Heart left ventricle (tissue), 16 donors: ENCODE measurements around the gene RNF34. TPM values are rescaled to one million over a fixed set of nuclear protein-coding genes. Genes with fewer than 3 reads are reported as not detected.

ENCODE experiments used
- ATAC-seq, 4 donors: fragments of 200-7000 bp; cut with Tn5 transposase; one replicate each; pipeline ENCODE4 v1.9.1; 2020 to 2022; ENCODE audit warnings: moderate library complexity in 4 of 4, mild to moderate bottlenecking in 3 of 4, moderate number of reproducible peaks in 1 of 4
- DNase-seq, 5 donors: peaks; one replicate each; pipeline ENCODE4 v3.0.0-alpha.2; 2020
- H3K27ac ChIP-seq, 12 donors: fragments of 200-600 bp; sonication (generic) in 4 of 12; one replicate each; pipeline versions ENCODE4 v1.5.0 to v1.8.0; 2016 to 2022; ENCODE audit warnings: mild to moderate bottlenecking in 2 of 12
- H3K27me3 ChIP-seq, 9 donors: fragments of 200-600 bp; sonication (generic) in 2 of 9; one replicate each; pipeline versions ENCODE4 v1.5.1 to v1.8.0; 2016 to 2022; ENCODE audit warnings: mild to moderate bottlenecking in 3 of 9
- H3K36me3 ChIP-seq, 9 donors: fragments of 200-600 bp; sonication (generic) in 2 of 9; one replicate each; pipeline versions ENCODE4 v1.5.0 to v1.8.0; 2018 to 2022; ENCODE audit warnings: mild to moderate bottlenecking in 2 of 9
- H3K4me1 ChIP-seq, 12 donors: fragments of 200-600 bp; sonication (generic) in 4 of 12; one replicate each; pipeline versions ENCODE4 v1.5.0 to v1.8.0; 2016 to 2022; ENCODE audit warnings: mild to moderate bottlenecking in 3 of 12
- H3K4me3 ChIP-seq, 12 donors: fragments of 200-600 bp; sonication (generic) in 4 of 12; one replicate each; pipeline versions ENCODE4 v1.5.0 to v1.8.0; 2017 to 2022; ENCODE audit warnings: mild to moderate bottlenecking in 9 of 12, moderate library complexity in 4 of 12
- H3K9me3 ChIP-seq, 12 donors: fragments of 200-600 bp; sonication (generic) in 4 of 12; one replicate each; pipeline versions ENCODE4 v1.5.0 to v1.8.0; 2016 to 2022; ENCODE audit warnings: mild to moderate bottlenecking in 1 of 12
- POLR2A ChIP-seq, 2 donors: fragments of 450-650 bp; IDR thresholded peaks; one replicate each; pipeline ENCODE4 v1.6.1; 2017; ENCODE audit warnings: antibody characterized with exemption in 2 of 2, mild to moderate bottlenecking in 2 of 2, moderate library complexity in 2 of 2
- WGBS, 4 donors: extraction: QIAGEN DNeasy Blood & Tissue Kit in 2 of 4; methylation state at CpG; one replicate each; pipeline versions ENCODE4 v1.1.5 to v1.1.7; 2013 to 2018; 5-methylcytosine and 5-hydroxymethylcytosine counted together
- intact Hi-C, 10 donors: fragments of 100-400 bp; cut with DNase I; formaldehyde crosslinking; loops; one replicate each; pipeline versions ENCODE4 v1.11.1 to v1.14.2; 2022
- polyA plus RNA-seq, 2 donors: library from polyadenylated mRNA; stranded (reverse); fragments of 200-250 nt; gene quantifications; one replicate each; pipeline ENCODE4 v1.2.3, GENCODE V29; 2013
- total RNA-seq, 9 donors: library from RNA; depleted of rRNA in 2 of 9; stranded (reverse); fragments of >200 nt in 2 of 9; fragmentation: NEBNext Ultra II Directional in 3 of 9; extraction: Animal tissue kit (Norgen Biotek cat#: 25700) in 3 of 9; gene quantifications; one replicate each; pipeline versions ENCODE4 v1.1.0 to v1.2.4, GENCODE V29; 2016 to 2023
- TF ChIP-seq, protein P1 (sequence below), 12 donors: fragments of 200-600 bp; sonication (generic) in 4 of 12; IDR thresholded peaks; one replicate each; pipeline versions ENCODE4 v1.5.0 to v1.8.0; 2018 to 2022; ENCODE audit warnings: antibody characterized with exemption in 12 of 12, mild to moderate bottlenecking in 5 of 12
- donor health status: ischemic (EF 13 %, LVEDD 7.1; RV severe dilation, severe dysfunction).
- donor health status: healthy with polysubstance abuse.
- donor health status: DM: no; HTN: yes; CAD: no.
- donor health status: DM: no; HTN: no; CAD: no.
- donor health status: ischemic (EF 25% LVEDD 6.9; RV normal size, moderate dysfunction).
- donor health status: ischemic (EF 25% LVEDD 5.7; RV mildly dilated, moderate dysfunction).
- donor health status: healthy.
- donor health status: DM: yes; HTN: yes; CAD: no.
- donor health status: ischemic (EF 35%, LVEDD 5.7; RV mildly dilated, moderate dysfunction).
- donor health status: nonischemic (EF 11% LVEDD 7.7; RV severe dilation, severe dysfunction).
- donor health status: DM: yes; HTN: yes; CAD: no.
- donor health status: PGD.
- donor health status: ischemic (EF 29% LVEDD 5.4; RV normal size, mild dysfunction).
- donor health status: nonischemic (EF 23%, LVEDD 6.1; RV moderate dilation, normal function).

RNF34 gene
- total and polyA plus RNA-seq, 11 donors: 19.3 to 31.5 (median 25.7) TPM

GRCh38 chr12:121423682-121424623 is 24.0 kb downstream of the RNF34 start:
- peak; percentile 50 to 85 (median 66) for DNase-seq
- intact Hi-C loops: no loop called here
- peaks cover 0 to 100% (median 96%) of the 10 kb centered on the region in 9 donors for H3K36me3 ChIP-seq
- H3K27ac ChIP-seq: peak overlapping the region in 11 of 12 donors; percentile 41 to 87 (median 67)
- ATAC-seq: peak; percentile 91 to 96 (median 94)
- H3K4me3 ChIP-seq: no peak overlapping the region
- H3K9me3 ChIP-seq: no peaks in the 10 kb centered on the region
- 61 to 73% (median 68%) methylated on average over 13 of the region's 13 CpGs for WGBS, 4 donors
- TF ChIP-seq, protein P1, sequence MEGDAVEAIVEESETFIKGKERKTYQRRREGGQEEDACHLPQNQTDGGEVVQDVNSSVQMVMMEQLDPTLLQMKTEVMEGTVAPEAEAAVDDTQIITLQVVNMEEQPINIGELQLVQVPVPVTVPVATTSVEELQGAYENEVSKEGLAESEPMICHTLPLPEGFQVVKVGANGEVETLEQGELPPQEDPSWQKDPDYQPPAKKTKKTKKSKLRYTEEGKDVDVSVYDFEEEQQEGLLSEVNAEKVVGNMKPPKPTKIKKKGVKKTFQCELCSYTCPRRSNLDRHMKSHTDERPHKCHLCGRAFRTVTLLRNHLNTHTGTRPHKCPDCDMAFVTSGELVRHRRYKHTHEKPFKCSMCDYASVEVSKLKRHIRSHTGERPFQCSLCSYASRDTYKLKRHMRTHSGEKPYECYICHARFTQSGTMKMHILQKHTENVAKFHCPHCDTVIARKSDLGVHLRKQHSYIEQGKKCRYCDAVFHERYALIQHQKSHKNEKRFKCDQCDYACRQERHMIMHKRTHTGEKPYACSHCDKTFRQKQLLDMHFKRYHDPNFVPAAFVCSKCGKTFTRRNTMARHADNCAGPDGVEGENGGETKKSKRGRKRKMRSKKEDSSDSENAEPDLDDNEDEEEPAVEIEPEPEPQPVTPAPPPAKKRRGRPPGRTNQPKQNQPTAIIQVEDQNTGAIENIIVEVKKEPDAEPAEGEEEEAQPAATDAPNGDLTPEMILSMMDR (IDR thresholded peaks at IDR 0.05): no peak
- TF ChIP-seq POLR2A (IDR thresholded peaks at IDR 0.05): no peak
- H3K27me3 ChIP-seq: no peaks in the 10 kb centered on the region
- peaks cover 0 to 29% (median 12%) of the 10 kb centered on the region in 12 donors for H3K4me1 ChIP-seq

- H3K27ac ChIP-seq: peak overlapping the region in 10 of 12 donors; percentile 41 to 81 (median 68)
- ATAC-seq (no peak), DNase-seq (no peak)
- TF ChIP-seq, protein P1 (IDR thresholded peaks at IDR 0.05): no peak
- TF ChIP-seq POLR2A (IDR thresholded peaks at IDR 0.05): no peak
- H3K36me3 ChIP-seq: peaks cover 0 to 100% (median 96%) of the 10 kb centered on the region in 9 donors
- peaks cover 0 to 29% (median 12%) of the 10 kb centered on the region in 12 donors for H3K4me1 ChIP-seq
- H3K4me3 ChIP-seq: no peak overlapping the region
- H3K9me3 ChIP-seq: no peaks in the 10 kb centered on the region
- WGBS, 4 donors: 91 to 100% (median 98%) methylated on average over 1 of the region's 1 CpG
- H3K27me3 ChIP-seq: no peaks in the 10 kb centered on the region
- intact Hi-C loops: no loop called here
Observed at GRCh38 chr12:121424624-121424975, 24.7 kb downstream of the RNF34 start.

GRCh38 chr12:121427556-121428050 is 27.7 kb downstream of the RNF34 start:
- no peak overlapping the region for H3K4me3 ChIP-seq
- H3K9me3 ChIP-seq: no peaks in the 10 kb centered on the region
- DNase-seq (no peak), ATAC-seq (no peak)
- TF ChIP-seq, protein P1 (IDR thresholded peaks at IDR 0.05): no peak
- TF ChIP-seq POLR2A (IDR thresholded peaks at IDR 0.05): no peak
- H3K4me1 ChIP-seq: peaks cover 0 to 29% (median 3%) of the 10 kb centered on the region in 12 donors
- WGBS, 4 donors: 85 to 90% (median 88%) methylated on average over 2 of the region's 2 CpGs
- H3K27ac ChIP-seq: no peak overlapping the region
- H3K27me3 ChIP-seq: no peaks in the 10 kb centered on the region
- intact Hi-C loops: no loop called here
- H3K36me3 ChIP-seq: peaks cover 0 to 100% (median 97%) of the 10 kb centered on the region in 9 donors

GRCh38 chr12:121428883-121429282 is 29.0 kb downstream of the RNF34 start:
- no peaks in the 10 kb centered on the region for H3K27me3 ChIP-seq
- H3K9me3 ChIP-seq: no peaks in the 10 kb centered on the region
- WGBS, 4 donors: 96 to 98% (median 97%) methylated on average over 6 of the region's 6 CpGs
- H3K27ac ChIP-seq: no peak overlapping the region
- DNase-seq (no peak), ATAC-seq (no peak)
- no peak for TF ChIP-seq POLR2A (IDR thresholded peaks at IDR 0.05)
- TF ChIP-seq, protein P1 (IDR thresholded peaks at IDR 0.05): no peak
- H3K4me3 ChIP-seq: no peak overlapping the region
- H3K4me1 ChIP-seq: peaks cover 0 to 24% (median 0%) of the 10 kb centered on the region in 12 donors
- peaks cover 0 to 100% (median 98%) of the 10 kb centered on the region in 9 donors for H3K36me3 ChIP-seq
- intact Hi-C loops: no loop called here
